Activated T-helper 2 cell treated with anti-CD3 and anti-CD28 coated beads, Interferon-gamma antibody, Interleukin-2, Interleukin-4, amounts not matched to agents 10 μg/mL and 5 μg/mL and 100 μg/mL, durations not matched to agents 14 hours and 24 hours and 36 hours (primary cell): Measurements from ENCODE around the gene ZNF14. TPM values are rescaled to one million over a fixed set of nuclear protein-coding genes. Genes with fewer than 3 reads are reported as not detected.
"Not testable (repeated sequence)": the region's sequence is repeated elsewhere in the genome, so short reads cannot be mapped to it uniquely, and the experiment has no call there.

Experiments
- DNase-seq: peaks from one replicate; pipeline ENCODE4 v3.0.0; 2021; ENCODE audit warnings: low spot score
- H3K27ac Mint-ChIP-seq: one replicate; pipeline ENCODE4 v1.8.0; 2021; ENCODE audit warnings: mixed read lengths
- H3K27me3 Mint-ChIP-seq: one replicate; pipeline ENCODE4 v1.8.0; 2021; ENCODE audit warnings: low read depth, mixed read lengths
- H3K36me3 Mint-ChIP-seq: one replicate; pipeline ENCODE4 v1.8.0; 2021; ENCODE audit warnings: low read depth, mixed read lengths
- H3K4me1 Mint-ChIP-seq: one replicate; pipeline ENCODE4 v1.8.0; 2021; ENCODE audit warnings: low read depth, mixed read lengths
- H3K4me3 Mint-ChIP-seq: one replicate; pipeline ENCODE4 v1.8.0; 2021; ENCODE audit warnings: low read depth, mild to moderate bottlenecking, moderate library complexity, mixed read lengths
- H3K9me3 Mint-ChIP-seq: one replicate; pipeline ENCODE4 v1.8.0; 2021; ENCODE audit warnings: mixed read lengths
- intact Hi-C: fragments of 100-400 bp; cut with micrococcal nuclease; formaldehyde crosslinking; loops from one replicate; pipeline ENCODE4 v1.15.1; 2023
- total RNA-seq: library from RNA; stranded (reverse); gene quantifications from 2 replicates; pipeline ENCODE4 v1.2.3, GENCODE V29; 2022

Gene ZNF14
- total RNA-seq, 1 donor from 2014 or later = 4.2 TPM

- intact Hi-C loops = no loop called here
- Mint-ChIP-seq H3K9me3 (peaks cover 47% of the 10 kb centered on the region), H3K36me3 (no peaks in the 10 kb centered on the region), H3K4me1 (no peaks in the 10 kb centered on the region), H3K27ac (no peak overlapping the region), H3K27me3 (no peaks in the 10 kb centered on the region), H3K4me3 (no peak overlapping the region)
- no peak for DNase-seq
These were observed 36.5 kb downstream of the ZNF14 start for GRCh38 chr19:19696386-19696785.

- no peak overlapping the region for H3K27ac Mint-ChIP-seq
- no peak for DNase-seq
- H3K4me1 Mint-ChIP-seq = no peaks in the 10 kb centered on the region
- no peak overlapping the region for H3K4me3 Mint-ChIP-seq
- intact Hi-C loops = no loop called here
- H3K36me3 Mint-ChIP-seq = peaks cover 9% of the 10 kb centered on the region
- H3K9me3 Mint-ChIP-seq = peaks cover 21% of the 10 kb centered on the region
- no peaks in the 10 kb centered on the region for H3K27me3 Mint-ChIP-seq
These were observed 41.2 kb downstream of the ZNF14 start for GRCh38 chr19:19691683-19692082.

GRCh38 chr19:19689023-19689422 lies 43.9 kb downstream of the ZNF14 start:
- H3K27ac Mint-ChIP-seq, DNase-seq, H3K4me3 Mint-ChIP-seq, H3K27me3 Mint-ChIP-seq, H3K4me1 Mint-ChIP-seq, intact Hi-C loops: not testable (repeated sequence)
- peaks cover 27% of the 10 kb centered on the region for H3K9me3 Mint-ChIP-seq
- H3K36me3 Mint-ChIP-seq = peaks cover 30% of the 10 kb centered on the region

GRCh38 chr19:19687090-19687489 lies 45.8 kb downstream of the ZNF14 start:
- peaks cover 41% of the 10 kb centered on the region for H3K9me3 Mint-ChIP-seq
- intact Hi-C loops = no loop called here
- H3K4me3 Mint-ChIP-seq = no peak overlapping the region
- no peaks in the 10 kb centered on the region for H3K27me3 Mint-ChIP-seq
- no peak for DNase-seq
- H3K4me1 Mint-ChIP-seq = no peaks in the 10 kb centered on the region
- H3K36me3 Mint-ChIP-seq = peaks cover 49% of the 10 kb centered on the region
- H3K27ac Mint-ChIP-seq = no peak overlapping the region

GRCh38 chr19:19686580-19686979 lies 46.3 kb downstream of the ZNF14 start:
- no peak overlapping the region for H3K27ac Mint-ChIP-seq
- H3K4me3 Mint-ChIP-seq = no peak overlapping the region
- DNase-seq = no peak
- peaks cover 42% of the 10 kb centered on the region for H3K9me3 Mint-ChIP-seq
- H3K4me1 Mint-ChIP-seq = no peaks in the 10 kb centered on the region
- H3K27me3 Mint-ChIP-seq = no peaks in the 10 kb centered on the region
- H3K36me3 Mint-ChIP-seq = peaks cover 53% of the 10 kb centered on the region
- intact Hi-C loops = no loop called here

- H3K36me3 Mint-ChIP-seq = peaks cover 58% of the 10 kb centered on the region
- H3K9me3 Mint-ChIP-seq = peaks cover 46% of the 10 kb centered on the region
- intact Hi-C loops, H3K27me3 Mint-ChIP-seq, H3K4me1 Mint-ChIP-seq, DNase-seq, H3K27ac Mint-ChIP-seq, H3K4me3 Mint-ChIP-seq: not testable (repeated sequence)
These were observed 46.8 kb downstream of the ZNF14 start for GRCh38 chr19:19686119-19686518.

- Mint-ChIP-seq H3K4me3 (no peak overlapping the region), H3K36me3 (peaks cover 96% of the 10 kb centered on the region)
These were observed 53.5 kb downstream of the ZNF14 start for GRCh38 chr19:19679176-19680073.

GRCh38 chr19:19677579-19677978 lies 55.3 kb downstream of the ZNF14 start:
- Mint-ChIP-seq H3K27ac (no peak overlapping the region), H3K4me3 (no peak overlapping the region), H3K9me3 (peaks cover 69% of the 10 kb centered on the region), H3K27me3 (no peaks in the 10 kb centered on the region), H3K4me1 (no peaks in the 10 kb centered on the region), H3K36me3 (peaks cover 97% of the 10 kb centered on the region)
- intact Hi-C loops = no loop called here
- DNase-seq = no peak

More at GRCh38 chr19:19679176-19680073, 53.5 kb downstream of the ZNF14 start:
- Mint-ChIP-seq H3K27ac (no peak overlapping the region), H3K27me3 (no peaks in the 10 kb centered on the region), H3K4me1 (no peaks in the 10 kb centered on the region), H3K9me3 (peaks cover 79% of the 10 kb centered on the region)
- no peak for DNase-seq
- intact Hi-C loops = no loop called here

- Mint-ChIP-seq H3K4me3 (no peak overlapping the region), H3K36me3 (peaks cover 96% of the 10 kb centered on the region), H3K27ac (no peak overlapping the region), H3K27me3 (no peaks in the 10 kb centered on the region), H3K4me1 (peaks cover 5% of the 10 kb centered on the region), H3K9me3 (peaks cover 55% of the 10 kb centered on the region)
- intact Hi-C loops = no loop called here
- no peak for DNase-seq
These were observed 58.6 kb downstream of the ZNF14 start for GRCh38 chr19:19674315-19674714.

GRCh38 chr19:19672816-19673215 lies 60.1 kb downstream of the ZNF14 start:
- Mint-ChIP-seq H3K36me3 (peaks cover 88% of the 10 kb centered on the region), H3K4me3 (no peak overlapping the region), H3K9me3 (peaks cover 44% of the 10 kb centered on the region), H3K27ac (no peak overlapping the region), H3K4me1 (peaks cover 12% of the 10 kb centered on the region), H3K27me3 (no peaks in the 10 kb centered on the region)
- no peak for DNase-seq
- intact Hi-C loops = no loop called here

- Mint-ChIP-seq H3K9me3 (peaks cover 18% of the 10 kb centered on the region), H3K4me1 (peaks cover 12% of the 10 kb centered on the region), H3K27me3 (no peaks in the 10 kb centered on the region), H3K27ac (peak overlapping the region; percentile 60), H3K4me3 (peak overlapping the region; percentile 80), H3K36me3 (peaks cover 68% of the 10 kb centered on the region)
- intact Hi-C loops = no loop called here
- no peak for DNase-seq
These were observed 62.8 kb downstream of the ZNF14 start for GRCh38 chr19:19670070-19670551.

- Mint-ChIP-seq H3K36me3 (peaks cover 56% of the 10 kb centered on the region), H3K9me3 (peaks cover 8% of the 10 kb centered on the region), H3K27me3 (no peaks in the 10 kb centered on the region), H3K4me3 (peak within 1 kb of the TSS; percentile 90), H3K27ac (peak within 1 kb of the TSS; percentile 98), H3K4me1 (peaks cover 12% of the 10 kb centered on the region)
- peak; percentile 93 for DNase-seq
- intact Hi-C loops = loop anchor here (1.0 to 10.0 kb wide), 3 partner anchors 108 to 896 kb away; partner anchors contain the start of genes ZNF506 and ZNF737
These were observed 64.5 kb downstream of the ZNF14 start, which contains the start of gene ZNF101 for GRCh38 chr19:19668230-19669012. ZNF101 (plus strand) TSS chr19:19668839; CDS start chr19:19668964, 125 bp downstream.
